HG03045 (cell line): ENCODE data around the gene PSMD6.
A peak's percentile ranks its signal among the peaks of the same experiment; 100 is the strongest.

Source experiments
- ATAC-seq: cut with Tn5 transposase; IDR thresholded peaks from one replicate; pipeline ENCODE4 v1.9.1; 2021; ENCODE audit warnings: mild to moderate bottlenecking, moderate library complexity; ENCODE audit not compliant: unreplicated experiment

PSMD6 gene

GRCh38 chr3:63980019-63980418, 43.3 kb downstream of the PSMD6 start:
- ATAC-seq: no peak

DNA sequence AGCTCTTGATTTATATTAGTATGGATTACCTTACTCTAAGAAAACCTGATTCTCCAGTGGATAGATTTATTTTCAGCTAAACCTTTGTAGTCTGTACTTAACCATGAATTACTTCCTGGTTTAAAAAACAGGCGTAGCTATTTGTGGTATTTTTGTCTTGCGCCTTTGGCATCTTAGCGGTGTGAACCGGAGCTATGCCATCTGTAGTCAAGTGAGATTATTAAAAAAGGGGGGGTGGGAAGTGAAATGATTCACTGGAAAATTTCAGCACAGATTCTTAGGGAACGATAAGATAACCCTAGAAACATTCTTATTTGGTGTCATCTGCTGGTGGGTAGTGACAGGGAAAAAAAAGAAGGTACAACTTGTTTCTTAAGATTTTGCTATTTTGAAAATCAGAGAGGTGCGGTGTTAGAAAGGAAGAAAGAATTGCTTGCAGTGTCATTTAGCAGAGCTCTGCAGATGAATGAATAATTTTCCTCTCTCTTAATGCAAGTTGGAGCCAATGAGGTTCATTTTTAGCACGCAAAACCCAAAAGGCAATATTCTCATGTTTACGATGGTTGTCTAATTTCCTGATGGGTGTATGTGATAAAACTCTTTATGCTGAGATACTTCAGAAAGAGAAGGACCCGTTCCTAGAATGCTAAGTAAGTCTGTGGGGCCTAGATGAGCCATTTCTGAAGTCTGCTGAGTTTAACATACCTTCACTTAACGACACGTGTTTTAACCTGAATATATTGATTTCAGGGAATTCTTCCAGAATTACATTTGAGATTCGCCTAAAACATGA, 44.0 kb downstream of the PSMD6 start:
- ATAC-seq: no peak

DNA sequence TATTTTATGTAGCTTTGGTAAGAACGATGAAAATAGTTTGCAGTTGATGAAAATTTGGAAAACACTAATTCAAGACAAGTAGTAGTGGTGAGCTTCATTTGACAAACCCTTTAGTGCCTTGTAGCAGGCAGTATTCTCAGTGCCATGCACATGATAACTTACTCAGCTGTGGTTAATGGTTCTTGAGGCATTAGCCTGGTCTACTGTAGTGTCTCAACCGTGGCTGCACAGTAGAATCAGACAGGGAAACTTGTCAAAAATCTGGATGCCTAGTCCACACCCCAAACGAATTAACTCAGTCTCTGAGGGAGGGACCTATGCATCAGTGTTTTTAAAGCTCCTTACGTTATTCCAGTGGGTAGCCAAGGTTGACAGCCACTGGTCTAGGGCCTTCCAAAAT, 45.4 kb downstream of the PSMD6 start:
- no peak for ATAC-seq

DNA sequence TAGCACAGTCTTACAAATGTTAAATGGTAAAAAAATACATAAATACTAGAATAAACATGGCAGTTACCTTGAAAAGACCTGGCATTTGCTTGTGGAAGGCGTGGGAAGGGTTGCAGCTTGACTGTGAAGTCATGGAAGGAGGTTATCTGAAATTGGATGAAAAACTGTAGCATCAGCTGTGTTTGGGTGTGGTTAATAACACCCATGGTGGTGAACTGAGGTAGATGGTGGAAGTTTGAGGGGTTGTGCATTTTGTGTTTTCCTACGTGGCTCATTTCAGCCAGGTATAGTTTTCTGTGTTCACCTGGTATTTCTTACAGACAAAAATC, 46.5 kb downstream of the PSMD6 start:
- no peak for ATAC-seq

- ATAC-seq: no peak
These were observed 47.0 kb downstream of the PSMD6 start for GRCh38 chr3:63976161-63976871.

DNA sequence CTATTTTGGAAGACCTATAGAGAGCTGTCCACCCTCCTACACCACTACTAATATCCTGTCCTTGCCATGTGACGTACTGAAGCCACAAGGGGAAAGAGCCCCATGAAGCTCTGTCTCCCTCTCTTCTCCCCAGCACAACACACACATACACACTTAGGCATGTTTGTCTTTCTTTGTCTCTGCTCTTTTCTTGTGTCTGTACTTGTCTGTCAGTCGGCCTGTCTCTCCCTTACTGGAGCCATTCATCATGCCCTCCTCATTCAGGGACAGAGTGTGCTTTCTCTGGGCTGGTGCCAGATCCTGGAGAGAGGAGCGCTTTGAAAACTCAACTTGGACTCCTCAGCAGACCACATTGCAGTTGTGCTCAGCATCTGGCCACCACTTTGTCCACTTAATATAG, 47.6 kb downstream of the PSMD6 start:
- no peak for ATAC-seq

DNA sequence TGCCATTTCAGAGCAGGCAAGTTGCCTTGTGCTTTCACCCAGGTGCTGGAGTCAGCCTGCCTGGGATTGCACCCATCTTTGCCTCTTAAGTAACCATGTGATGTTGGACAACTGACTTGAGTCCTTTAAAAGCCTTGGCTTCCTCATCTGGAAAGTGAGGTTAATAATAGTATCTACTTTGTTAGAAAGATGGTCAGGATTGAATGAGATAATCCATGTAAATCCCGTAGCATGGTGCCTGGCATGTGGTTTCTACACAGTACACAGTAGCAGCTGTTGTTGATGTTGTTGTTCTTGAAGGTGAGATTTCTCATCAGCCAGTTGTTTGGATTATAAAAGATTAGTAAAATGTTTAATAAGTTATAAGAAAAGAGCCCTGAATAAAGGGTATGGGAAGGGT, 48.8 kb downstream of the PSMD6 start:
- no peak for ATAC-seq

DNA sequence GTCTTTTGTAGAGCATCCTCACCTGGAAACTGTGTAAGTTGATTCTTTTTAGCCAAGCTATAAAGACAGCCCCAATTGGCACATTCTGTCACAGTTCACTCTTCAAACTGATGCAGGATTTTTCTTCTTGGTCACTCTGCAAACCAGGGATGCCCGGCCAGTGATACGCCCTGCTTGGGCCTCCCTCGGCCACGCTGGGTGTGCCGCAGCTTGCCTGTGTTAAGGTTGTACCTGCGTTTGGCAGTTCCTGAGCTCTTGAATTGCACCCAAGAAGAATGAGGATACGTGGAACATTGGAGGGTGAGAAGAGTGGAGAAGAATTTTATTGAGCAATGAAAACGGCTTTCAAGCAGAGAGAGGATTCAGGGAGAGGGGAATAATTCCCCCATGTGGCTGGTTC, 49.9 kb downstream of the PSMD6 start:
- no peak for ATAC-seq

GRCh38 chr3:63972987-63973386, 50.3 kb downstream of the PSMD6 start:
- no peak for ATAC-seq

DNA sequence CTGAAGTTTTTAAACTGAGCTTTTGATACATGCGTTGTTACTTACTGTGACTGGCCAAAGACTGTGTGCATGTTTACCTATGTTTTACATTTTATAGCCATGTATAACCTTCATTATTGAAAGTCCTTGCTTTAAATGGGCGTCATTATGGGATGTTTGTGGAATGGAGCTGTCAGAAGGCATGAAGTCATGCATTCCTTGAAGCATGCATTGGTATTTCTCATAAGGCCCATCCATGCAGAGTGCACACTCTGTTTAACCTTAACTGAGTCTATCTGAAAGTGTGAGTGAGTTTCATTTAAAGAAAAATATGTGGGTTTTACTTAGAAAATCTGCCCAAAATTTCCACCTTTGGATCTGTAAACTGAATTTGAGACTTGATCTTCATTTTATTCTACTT, 51.1 kb downstream of the PSMD6 start:
- ATAC-seq: no peak

- no peak for ATAC-seq
These were observed 52.4 kb downstream of the PSMD6 start for GRCh38 chr3:63970631-63971475.

DNA sequence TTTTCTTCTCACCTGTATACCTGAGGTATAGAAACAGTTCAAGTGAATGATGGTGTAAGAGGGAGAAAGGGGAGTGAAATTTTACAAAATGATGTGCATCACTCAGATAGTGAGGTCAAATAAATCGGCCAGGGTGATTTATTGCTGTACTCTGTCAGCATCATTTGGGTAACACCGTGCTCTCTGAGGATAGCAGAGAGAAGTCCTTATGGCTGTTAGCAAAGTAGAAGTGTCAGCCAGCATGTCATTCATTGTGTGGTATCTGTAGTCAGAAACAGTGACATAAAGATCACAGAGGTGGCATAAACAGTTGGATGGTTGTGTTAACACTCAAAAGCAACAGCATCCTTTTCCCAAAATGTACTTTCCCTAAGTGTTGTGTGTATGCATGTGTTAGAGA, 53.4 kb downstream of the PSMD6 start:
- no peak for ATAC-seq

DNA sequence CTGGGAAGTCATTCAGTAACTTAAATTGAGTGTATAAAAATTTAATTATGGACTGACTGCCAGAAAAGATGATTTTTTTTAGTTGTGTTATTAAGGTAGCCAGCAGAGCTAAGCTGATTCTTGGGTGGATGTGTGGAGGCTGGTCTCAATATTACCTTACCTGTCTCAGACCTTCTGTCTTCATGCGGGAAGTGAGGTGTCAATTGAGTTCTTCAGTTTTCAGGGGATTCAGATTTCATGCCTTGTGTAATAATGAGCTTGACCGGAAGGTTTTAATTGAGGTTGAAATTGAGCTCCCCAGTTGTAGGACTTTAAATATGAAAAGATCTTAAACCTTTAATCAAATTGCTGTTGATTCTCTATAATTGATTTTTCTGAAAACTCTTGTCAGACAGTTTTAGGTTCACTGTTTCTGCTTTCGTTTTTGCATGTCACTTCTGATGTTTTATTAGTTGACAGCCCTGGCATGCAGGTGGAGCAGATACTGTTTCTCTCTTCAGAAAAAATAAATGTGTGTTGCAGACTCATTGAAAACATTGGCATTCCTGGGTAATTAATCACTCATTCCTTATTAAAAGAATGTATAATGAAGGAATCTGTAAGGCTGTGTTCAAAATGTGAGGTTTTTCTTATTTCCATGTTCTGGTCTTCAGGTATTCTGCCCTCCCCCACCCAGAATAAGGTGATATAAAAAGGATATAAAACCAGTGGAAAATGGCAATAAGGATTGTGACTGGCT, 54.5 kb downstream of the PSMD6 start:
- ATAC-seq: no peak

GRCh38 chr3:63967675-63968611, 55.4 kb downstream of the PSMD6 start:
- peak; percentile 52 for ATAC-seq

- ATAC-seq: no peak
These were observed 56.4 kb downstream of the PSMD6 start for GRCh38 chr3:63966871-63967270.

GRCh38 chr3:63966007-63966406, 57.3 kb downstream of the PSMD6 start:
- ATAC-seq: no peak

- ATAC-seq: no peak
These were observed 58.4 kb downstream of the PSMD6 start for GRCh38 chr3:63964681-63965485.

DNA sequence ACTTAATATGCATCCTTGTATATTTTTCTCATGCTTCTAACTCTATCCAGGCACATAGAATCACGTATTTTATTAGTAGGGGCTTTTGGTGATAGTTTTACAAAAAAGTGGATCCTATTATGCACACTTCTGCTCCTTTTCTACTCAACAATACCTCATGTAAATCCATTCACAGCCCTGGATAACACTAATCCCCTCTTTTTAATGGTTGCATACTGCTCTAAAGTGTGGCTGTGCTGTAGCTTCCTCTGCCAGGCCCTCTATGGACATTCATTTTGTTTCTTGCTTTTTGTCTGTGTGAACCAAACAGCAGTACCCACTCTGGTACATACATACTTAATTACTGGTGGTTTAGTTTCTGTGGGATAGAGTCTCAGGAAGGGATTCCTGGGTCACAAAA, 59.8 kb downstream of the PSMD6 start:
- ATAC-seq: no peak

DNA sequence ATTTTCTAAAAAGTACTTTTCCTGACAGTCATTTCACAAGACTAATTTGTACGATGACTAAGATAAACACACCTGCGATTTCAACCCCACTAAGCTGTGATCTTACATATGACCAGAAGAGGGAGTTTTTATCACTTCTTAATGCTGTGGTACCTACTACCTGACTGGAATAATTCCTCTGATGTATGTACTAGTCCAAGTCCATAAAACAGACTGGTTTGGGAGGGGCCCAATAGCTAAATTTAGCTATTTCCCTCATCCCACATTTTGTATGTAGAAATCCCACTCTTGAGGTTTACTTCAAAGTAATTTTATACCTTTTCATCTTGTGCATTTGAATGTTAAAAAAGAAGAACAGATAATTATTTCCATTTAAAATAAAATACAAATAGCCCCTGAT, 61.4 kb downstream of the PSMD6 start:
- ATAC-seq: peak; percentile 70
